Transverse colon (tissue), 4 donors: ENCODE measurements around the gene ALDH3A1.

ENCODE experiments used
- POLR2A ChIP-seq: fragments of 450-650 bp; IDR thresholded peaks from one replicate; pipeline ENCODE4 v1.6.1; 2016; ENCODE audit warnings: antibody characterized with exemption, mild to moderate bottlenecking, moderate library complexity
- POLR2AphosphoS5 ChIP-seq, 3 donors: sonication (generic); formaldehyde crosslinking; IDR thresholded peaks; one replicate each; pipeline ENCODE4 v1.6.1; 2016; ENCODE audit warnings: antibody characterized with exemption in 3 of 3
- TF ChIP-seq, protein P1 (sequence below), 5 experiments: fragments of 200-600 bp in 3 of 5; fragments of 450-650 bp in 2 of 5; sonication (generic) in 3 of 5; IDR thresholded peaks; 1 replicate in 2 of 5; 2 replicates in 3 of 5; pipeline ENCODE4 v1.5.1; 2016 to 2017; ENCODE audit warnings: antibody characterized with exemption in 5 of 5, inconsistent platforms in 3 of 5, mild to moderate bottlenecking in 2 of 5, moderate library complexity in 1 of 5

DNA sequence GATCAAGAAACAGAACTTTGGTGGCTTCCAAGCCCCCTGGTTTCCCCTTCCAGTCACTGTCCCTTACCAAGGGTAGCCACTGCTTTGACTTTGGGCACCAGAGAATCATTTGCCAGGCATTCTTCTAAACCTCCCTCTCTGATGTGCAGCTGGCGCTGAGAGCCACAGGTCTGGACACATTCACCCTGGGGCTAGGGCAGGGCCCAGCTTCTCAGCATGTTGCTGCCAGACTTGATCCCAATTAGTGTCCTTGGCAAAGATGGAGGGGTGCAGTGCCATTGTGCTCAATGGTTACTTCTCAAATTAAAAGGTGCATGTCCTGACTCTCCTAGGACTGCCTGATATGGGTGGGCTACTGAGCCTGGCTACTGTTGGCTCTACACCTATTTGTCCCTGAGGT lies 24.1 kb downstream of the ALDH3A1 start:
- TF ChIP-seq, protein P1, sequence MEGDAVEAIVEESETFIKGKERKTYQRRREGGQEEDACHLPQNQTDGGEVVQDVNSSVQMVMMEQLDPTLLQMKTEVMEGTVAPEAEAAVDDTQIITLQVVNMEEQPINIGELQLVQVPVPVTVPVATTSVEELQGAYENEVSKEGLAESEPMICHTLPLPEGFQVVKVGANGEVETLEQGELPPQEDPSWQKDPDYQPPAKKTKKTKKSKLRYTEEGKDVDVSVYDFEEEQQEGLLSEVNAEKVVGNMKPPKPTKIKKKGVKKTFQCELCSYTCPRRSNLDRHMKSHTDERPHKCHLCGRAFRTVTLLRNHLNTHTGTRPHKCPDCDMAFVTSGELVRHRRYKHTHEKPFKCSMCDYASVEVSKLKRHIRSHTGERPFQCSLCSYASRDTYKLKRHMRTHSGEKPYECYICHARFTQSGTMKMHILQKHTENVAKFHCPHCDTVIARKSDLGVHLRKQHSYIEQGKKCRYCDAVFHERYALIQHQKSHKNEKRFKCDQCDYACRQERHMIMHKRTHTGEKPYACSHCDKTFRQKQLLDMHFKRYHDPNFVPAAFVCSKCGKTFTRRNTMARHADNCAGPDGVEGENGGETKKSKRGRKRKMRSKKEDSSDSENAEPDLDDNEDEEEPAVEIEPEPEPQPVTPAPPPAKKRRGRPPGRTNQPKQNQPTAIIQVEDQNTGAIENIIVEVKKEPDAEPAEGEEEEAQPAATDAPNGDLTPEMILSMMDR (IDR thresholded peaks at IDR 0.05): no peak
- TF ChIP-seq POLR2AphosphoS5 (IDR thresholded peaks at IDR 0.05) (no peak), POLR2A (no peak)
